Measurements from ENCODE around the gene PIEZO1. TPM values are rescaled to one million over a fixed set of nuclear protein-coding genes. Genes with fewer than 3 reads are reported as not detected.

Gene PIEZO1
- polyA plus RNA-seq, 1 experiment: 139 TPM

DNA sequence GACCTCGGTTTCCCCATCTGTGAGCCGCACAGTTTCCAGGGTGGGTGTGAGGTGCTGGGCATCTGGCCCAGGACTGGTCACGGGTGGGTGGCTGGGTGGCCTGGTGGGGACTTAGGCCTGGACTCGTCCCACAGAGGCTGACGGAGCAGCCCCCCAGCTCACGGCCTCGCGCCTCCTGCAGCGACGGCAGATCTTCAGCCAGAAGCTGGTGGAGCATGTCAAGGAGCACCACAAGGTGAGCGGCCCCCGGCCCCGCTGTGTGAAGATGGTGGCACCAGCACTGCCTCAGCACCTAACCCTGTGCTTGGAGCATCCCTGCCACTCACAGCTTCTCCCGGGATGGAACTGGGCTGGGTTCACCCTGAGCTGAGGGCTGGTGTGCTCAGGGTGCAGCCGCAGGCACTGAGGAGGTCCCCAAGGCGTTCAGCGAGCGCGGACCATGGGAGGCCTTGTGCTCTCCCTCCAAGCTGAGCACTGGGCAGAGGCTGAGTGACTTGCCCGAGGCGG lies 20.9 kb upstream of the PIEZO1 start:
- TF ChIP-seq, protein P1, sequence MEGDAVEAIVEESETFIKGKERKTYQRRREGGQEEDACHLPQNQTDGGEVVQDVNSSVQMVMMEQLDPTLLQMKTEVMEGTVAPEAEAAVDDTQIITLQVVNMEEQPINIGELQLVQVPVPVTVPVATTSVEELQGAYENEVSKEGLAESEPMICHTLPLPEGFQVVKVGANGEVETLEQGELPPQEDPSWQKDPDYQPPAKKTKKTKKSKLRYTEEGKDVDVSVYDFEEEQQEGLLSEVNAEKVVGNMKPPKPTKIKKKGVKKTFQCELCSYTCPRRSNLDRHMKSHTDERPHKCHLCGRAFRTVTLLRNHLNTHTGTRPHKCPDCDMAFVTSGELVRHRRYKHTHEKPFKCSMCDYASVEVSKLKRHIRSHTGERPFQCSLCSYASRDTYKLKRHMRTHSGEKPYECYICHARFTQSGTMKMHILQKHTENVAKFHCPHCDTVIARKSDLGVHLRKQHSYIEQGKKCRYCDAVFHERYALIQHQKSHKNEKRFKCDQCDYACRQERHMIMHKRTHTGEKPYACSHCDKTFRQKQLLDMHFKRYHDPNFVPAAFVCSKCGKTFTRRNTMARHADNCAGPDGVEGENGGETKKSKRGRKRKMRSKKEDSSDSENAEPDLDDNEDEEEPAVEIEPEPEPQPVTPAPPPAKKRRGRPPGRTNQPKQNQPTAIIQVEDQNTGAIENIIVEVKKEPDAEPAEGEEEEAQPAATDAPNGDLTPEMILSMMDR (IDR thresholded peaks at IDR 0.05; ENCODE audit: insufficient read depth, low read depth, low read length): no peak
- ChIA-PET POLR2A (no interaction called here), CTCF (interaction anchor here (0.8 kb wide), 1 partner anchor 361 kb away, joined by 3 read pairs; no protein-coding TSS in a partner anchor)
- no peak for DNase-seq (ENCODE audit: low read depth)
- Histone ChIP-seq H3K36me3 (ENCODE audit: control insufficient read depth, insufficient read depth, low read length) (peaks cover 8% of the 10 kb centered on the region), H3K4me3 (ENCODE audit: low read depth, low read length) (no peak overlapping the region), H3K27me3 (ENCODE audit: control insufficient read depth, insufficient read depth, low read length) (no peaks in the 10 kb centered on the region)

DNA sequence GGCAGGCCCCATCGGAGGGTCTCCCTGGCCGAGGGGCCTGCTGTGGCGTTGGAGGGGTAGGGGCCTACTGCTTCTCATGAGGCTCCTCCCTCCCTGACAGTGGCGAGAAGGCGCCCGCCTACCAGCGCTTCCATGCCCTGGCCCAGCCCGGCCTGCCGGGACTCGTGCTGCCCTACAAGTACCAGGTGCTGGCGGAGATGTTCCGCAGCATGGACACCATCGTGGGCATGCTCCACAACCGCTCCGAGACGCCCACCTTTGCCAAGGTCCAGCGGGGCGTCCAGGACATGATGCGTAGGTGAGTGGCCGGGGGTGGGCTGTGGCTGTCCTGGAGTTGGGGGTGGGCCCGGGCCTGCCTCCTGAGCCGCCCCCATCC lies 20.3 kb upstream of the PIEZO1 start:
- ChIA-PET CTCF (interaction anchor here (0.8 kb wide), 1 partner anchor 362 kb away, joined by 3 read pairs; no protein-coding TSS in a partner anchor), POLR2A (no interaction called here)
- TF ChIP-seq, protein P1 (IDR thresholded peaks at IDR 0.05; ENCODE audit: insufficient read depth, low read depth, low read length): no peak
- Histone ChIP-seq H3K27me3 (ENCODE audit: control insufficient read depth, insufficient read depth, low read length) (no peaks in the 10 kb centered on the region), H3K4me3 (ENCODE audit: low read depth, low read length) (no peak overlapping the region; the same call in 1 of the 2 replicates), H3K36me3 (ENCODE audit: control insufficient read depth, insufficient read depth, low read length) (peaks cover 8% of the 10 kb centered on the region)
- DNase-seq (ENCODE audit: low read depth): no peak

DNA sequence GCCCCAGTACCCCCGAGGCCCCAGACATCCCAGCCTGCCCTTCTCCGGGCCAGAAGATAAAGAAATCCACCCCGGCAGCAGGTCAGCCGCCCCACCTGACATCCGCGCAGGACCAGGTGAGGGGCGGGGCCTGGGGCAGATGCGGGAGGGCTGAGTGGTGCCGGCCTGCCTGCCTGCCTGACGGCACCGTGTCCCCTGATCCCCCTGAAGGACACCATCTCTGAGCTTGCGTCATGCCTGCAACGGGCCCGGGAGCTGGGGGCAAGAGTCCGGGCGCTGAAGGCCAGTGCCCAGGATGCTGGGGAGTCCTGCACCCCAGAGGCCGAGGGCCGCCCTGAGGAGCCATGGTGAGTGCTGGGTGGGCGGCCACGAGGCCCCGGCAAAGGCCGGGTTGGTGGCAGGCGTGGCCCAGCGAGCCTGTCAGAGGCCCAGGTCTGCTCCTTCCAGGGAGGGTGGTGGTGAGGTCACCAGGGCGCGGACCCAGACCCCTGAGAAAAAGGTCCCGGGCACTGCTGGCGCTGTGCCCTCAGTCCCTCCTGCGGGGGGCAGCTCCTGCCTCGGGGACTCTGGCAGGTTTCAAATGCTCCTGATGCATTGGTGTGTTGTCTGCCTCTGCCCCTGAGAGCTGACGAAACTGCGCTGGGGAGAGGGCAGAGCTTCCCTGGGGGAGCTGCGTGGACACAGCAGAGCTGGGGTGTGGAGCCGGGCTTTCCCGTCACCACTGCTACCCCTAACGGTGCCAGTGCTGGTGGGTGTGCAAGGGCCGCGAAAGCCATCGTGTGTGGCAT lies 19.7 kb upstream of the PIEZO1 start:
- Histone ChIP-seq H3K36me3 (ENCODE audit: control insufficient read depth, insufficient read depth, low read length) (peaks cover 5% of the 10 kb centered on the region), H3K4me3 (ENCODE audit: low read depth, low read length) (peak overlapping the region; percentile 77), H3K27me3 (ENCODE audit: control insufficient read depth, insufficient read depth, low read length) (no peaks in the 10 kb centered on the region)
- TF ChIP-seq, protein P1 (IDR thresholded peaks at IDR 0.05; ENCODE audit: insufficient read depth, low read depth, low read length): no peak
- DNase-seq (ENCODE audit: low read depth): no peak
- POLR2A ChIA-PET: no interaction called here
- CTCF ChIA-PET: no interaction called here

DNA sequence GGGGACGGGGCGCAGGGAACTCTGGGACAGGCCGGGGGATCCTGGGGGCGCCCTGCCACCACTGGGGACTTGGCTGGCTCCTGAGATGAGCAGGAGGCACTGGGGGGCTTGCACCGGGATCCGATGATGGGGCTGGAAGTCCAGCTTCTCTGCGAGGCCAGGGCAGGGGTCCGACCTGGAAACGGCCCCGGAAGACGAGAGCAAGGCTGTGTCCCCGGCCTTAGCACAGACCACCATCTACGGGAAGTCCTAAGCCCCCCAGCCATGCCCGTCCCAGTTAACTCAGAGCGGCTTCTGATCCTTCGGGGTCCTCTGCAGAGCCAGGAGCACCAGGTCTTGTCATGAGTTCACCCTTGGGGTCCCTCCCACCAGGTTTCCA lies 19.1 kb upstream of the PIEZO1 start:
- DNase-seq (ENCODE audit: low read depth): no peak
- H3K27me3 ChIP-seq (ENCODE audit: control insufficient read depth, insufficient read depth, low read length): no peaks in the 10 kb centered on the region
- TF ChIP-seq, protein P1 (IDR thresholded peaks at IDR 0.05; ENCODE audit: insufficient read depth, low read depth, low read length): no peak
- peak overlapping the region; percentile 77 for H3K4me3 ChIP-seq (ENCODE audit: low read depth, low read length)
- CTCF ChIA-PET: interaction anchor here (2.0 kb wide), 1 partner anchor 11 kb away, joined by 7 read pairs; no protein-coding TSS in a partner anchor
- POLR2A ChIA-PET: no interaction called here
- H3K36me3 ChIP-seq (ENCODE audit: control insufficient read depth, insufficient read depth, low read length): peaks cover 3% of the 10 kb centered on the region

DNA sequence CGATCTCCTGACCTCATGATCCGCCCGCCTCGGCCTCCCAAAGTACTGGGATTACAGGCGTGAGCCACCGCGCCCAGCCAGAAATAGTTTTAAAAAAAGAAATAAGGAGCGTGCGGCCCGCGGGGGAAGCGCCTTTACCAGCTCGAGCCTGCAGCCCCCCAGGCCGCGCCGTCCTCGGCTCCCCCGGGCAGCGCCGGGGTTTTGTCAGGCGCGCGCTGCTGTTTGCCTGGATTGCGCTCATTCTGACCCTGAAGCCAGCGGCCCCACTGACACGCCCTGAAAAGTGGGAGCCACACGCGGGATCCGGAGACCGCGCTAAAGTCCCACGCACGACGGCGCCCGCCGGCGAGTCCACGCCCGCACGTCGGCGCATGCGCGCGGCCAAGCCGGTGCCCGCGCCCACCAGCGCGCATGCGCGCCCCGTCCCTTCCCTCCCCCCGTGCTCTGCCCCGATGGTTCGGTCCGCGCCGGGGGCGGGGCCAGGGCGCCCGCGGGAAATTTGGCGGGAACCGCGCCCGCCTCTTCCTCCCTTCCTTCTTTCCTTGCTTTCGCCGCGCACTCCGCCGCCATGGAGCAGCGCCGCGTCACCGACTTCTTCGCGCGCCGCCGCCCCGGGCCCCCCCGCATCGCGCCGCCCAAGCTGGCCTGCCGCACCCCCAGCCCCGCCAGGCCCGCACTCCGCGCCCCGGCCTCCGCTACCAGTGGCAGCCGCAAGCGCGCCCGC lies 18.4 kb upstream of the PIEZO1 start, which contains the start of gene CDT1:
TSS of gene CDT1 (plus strand) at position 526 of the 724 bp plus-strand sequence. CDS start at position 569, 43 bp downstream.
- H3K36me3 ChIP-seq (ENCODE audit: control insufficient read depth, insufficient read depth, low read length): peaks cover 3% of the 10 kb centered on the region
- ChIA-PET CTCF (interaction anchor here (1.0 to 2.0 kb wide), 3 partner anchors 10 to 364 kb away, joined by 3 to 7 read pairs (median 4); no protein-coding TSS in a partner anchor), POLR2A (interaction anchor here (0.7 kb wide), 1 partner anchor 10 kb away, joined by 9 read pairs; no protein-coding TSS in a partner anchor)
- DNase-seq (ENCODE audit: low read depth): no peak
- TF ChIP-seq, protein P1 (IDR thresholded peaks at IDR 0.05; ENCODE audit: insufficient read depth, low read depth, low read length): no peak
- H3K27me3 ChIP-seq (ENCODE audit: control insufficient read depth, insufficient read depth, low read length): no peaks in the 10 kb centered on the region
- peak within 1 kb of the TSS; percentile 77 for H3K4me3 ChIP-seq (ENCODE audit: low read depth, low read length)

All from BJ (cell line).